ENCODE data around the gene FAM107A. TPM values are rescaled to one million over a fixed set of nuclear protein-coding genes. Genes with fewer than 3 reads are reported as not detected.

The FAM107A gene
- total and polyA plus RNA-seq, 2 of the 13 experiments (the other 11 are each of a cell fraction or from before 2014, with no cell fraction given), result not detected

DNA sequence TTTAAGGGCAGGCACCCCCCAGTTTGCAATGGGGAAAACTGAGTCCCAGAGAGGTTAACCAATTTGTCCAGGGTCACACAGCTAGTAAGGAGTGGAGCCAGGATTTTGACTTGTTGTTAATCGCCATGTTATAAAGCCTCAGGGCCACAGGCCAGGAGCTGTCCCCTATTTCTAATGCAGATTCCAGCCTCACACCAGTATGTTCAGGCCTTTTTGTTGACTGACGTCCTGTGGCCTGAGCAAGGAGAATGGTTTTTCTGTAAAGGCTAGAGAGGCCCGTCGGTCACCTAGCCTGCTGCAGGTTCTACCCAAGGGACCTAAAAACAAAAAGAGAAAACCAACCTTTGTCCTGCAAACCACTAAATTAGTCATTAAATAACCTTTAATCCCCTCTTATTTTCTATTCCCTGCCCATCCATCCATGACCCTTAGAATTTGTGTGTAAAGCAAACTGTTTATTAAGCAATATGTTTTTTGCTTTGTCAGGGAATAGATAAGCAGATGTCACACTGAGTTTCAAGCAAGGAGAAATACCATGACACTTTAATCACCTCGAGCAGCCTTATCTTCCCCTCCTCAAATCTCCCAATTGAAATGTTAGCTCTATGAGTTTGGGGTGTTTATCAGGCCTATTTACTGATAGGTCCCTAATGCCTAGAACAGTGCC, 54.3 kb downstream of the FAM107A start (continued):
- TF ChIP-seq, protein P1, sequence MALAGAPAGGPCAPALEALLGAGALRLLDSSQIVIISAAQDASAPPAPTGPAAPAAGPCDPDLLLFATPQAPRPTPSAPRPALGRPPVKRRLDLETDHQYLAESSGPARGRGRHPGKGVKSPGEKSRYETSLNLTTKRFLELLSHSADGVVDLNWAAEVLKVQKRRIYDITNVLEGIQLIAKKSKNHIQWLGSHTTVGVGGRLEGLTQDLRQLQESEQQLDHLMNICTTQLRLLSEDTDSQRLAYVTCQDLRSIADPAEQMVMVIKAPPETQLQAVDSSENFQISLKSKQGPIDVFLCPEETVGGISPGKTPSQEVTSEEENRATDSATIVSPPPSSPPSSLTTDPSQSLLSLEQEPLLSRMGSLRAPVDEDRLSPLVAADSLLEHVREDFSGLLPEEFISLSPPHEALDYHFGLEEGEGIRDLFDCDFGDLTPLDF (CRISPR knock-in tag; IDR thresholded peaks at IDR 0.05), result no peak
- TF ChIP-seq, protein P2, sequence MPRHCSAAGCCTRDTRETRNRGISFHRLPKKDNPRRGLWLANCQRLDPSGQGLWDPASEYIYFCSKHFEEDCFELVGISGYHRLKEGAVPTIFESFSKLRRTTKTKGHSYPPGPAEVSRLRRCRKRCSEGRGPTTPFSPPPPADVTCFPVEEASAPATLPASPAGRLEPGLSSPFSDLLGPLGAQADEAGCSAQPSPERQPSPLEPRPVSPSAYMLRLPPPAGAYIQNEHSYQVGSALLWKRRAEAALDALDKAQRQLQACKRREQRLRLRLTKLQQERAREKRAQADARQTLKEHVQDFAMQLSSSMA (CRISPR knock-in tag; IDR thresholded peaks at IDR 0.05), result no peak
- TF ChIP-seq CHD4 (IDR thresholded peaks at IDR 0.05; ENCODE audit: borderline replicate concordance, low read length) (0 out of 2 replicates have a peak, but pooled peaks have one; percentile 41), ZFP82 (CRISPR knock-in tag; IDR thresholded peaks at IDR 0.05; ENCODE audit: borderline replicate concordance) (no peak), ZNF543 (CRISPR knock-in tag; IDR thresholded peaks at IDR 0.05) (no peak), NR2F2 (IDR thresholded peaks at IDR 0.05; ENCODE audit: borderline replicate concordance, low read depth) (peak; percentile 64; the same call in 1 of the 2 replicates), FLYWCH1 (CRISPR knock-in tag; IDR thresholded peaks at IDR 0.05) (no peak), NAIF1 (CRISPR knock-in tag; IDR thresholded peaks at IDR 0.05; ENCODE audit: borderline replicate concordance) (no peak), PITX1 (CRISPR knock-in tag; IDR thresholded peaks at IDR 0.05) (peak; percentile 66), SOX5 (CRISPR knock-in tag; IDR thresholded peaks at IDR 0.05; ENCODE audit: borderline replicate concordance) (peak; percentile 62; the same call in 1 of the 2 replicates), NFIC (IDR thresholded peaks at IDR 0.05; ENCODE audit: low read length) (0 out of 2 replicates have a peak, but pooled peaks have one; percentile 41), TARDBP (CRISPR knock-in tag; IDR thresholded peaks at IDR 0.05) (peak; percentile 60), ZSCAN25 (CRISPR knock-in tag; IDR thresholded peaks at IDR 0.05) (no peak), ZSCAN12 (CRISPR knock-in tag; IDR thresholded peaks at IDR 0.05) (no peak), ZNF816 (CRISPR knock-in tag; IDR thresholded peaks at IDR 0.05; ENCODE audit: borderline replicate concordance) (no peak), RBFOX2 (IDR thresholded peaks at IDR 0.05; ENCODE audit: low read depth, low read length) (no peak), ZNF629 (CRISPR knock-in tag; conservative IDR thresholded peaks at IDR 0.05) (no peak), SATB2 (CRISPR knock-in tag; IDR thresholded peaks at IDR 0.05) (no peak), SALL2 (CRISPR knock-in tag; IDR thresholded peaks at IDR 0.05) (no peak)
- TF ChIP-seq, protein P3, sequence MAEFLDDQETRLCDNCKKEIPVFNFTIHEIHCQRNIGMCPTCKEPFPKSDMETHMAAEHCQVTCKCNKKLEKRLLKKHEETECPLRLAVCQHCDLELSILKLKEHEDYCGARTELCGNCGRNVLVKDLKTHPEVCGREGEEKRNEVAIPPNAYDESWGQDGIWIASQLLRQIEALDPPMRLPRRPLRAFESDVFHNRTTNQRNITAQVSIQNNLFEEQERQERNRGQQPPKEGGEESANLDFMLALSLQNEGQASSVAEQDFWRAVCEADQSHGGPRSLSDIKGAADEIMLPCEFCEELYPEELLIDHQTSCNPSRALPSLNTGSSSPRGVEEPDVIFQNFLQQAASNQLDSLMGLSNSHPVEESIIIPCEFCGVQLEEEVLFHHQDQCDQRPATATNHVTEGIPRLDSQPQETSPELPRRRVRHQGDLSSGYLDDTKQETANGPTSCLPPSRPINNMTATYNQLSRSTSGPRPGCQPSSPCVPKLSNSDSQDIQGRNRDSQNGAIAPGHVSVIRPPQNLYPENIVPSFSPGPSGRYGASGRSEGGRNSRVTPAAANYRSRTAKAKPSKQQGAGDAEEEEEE (CRISPR knock-in tag; IDR thresholded peaks at IDR 0.05; ENCODE audit: borderline replicate concordance), result no peak
- TF ChIP-seq, protein P4, sequence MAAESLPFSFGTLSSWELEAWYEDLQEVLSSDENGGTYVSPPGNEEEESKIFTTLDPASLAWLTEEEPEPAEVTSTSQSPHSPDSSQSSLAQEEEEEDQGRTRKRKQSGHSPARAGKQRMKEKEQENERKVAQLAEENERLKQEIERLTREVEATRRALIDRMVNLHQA (CRISPR knock-in tag; IDR thresholded peaks at IDR 0.05), result no peak
- TF ChIP-seq, protein P5, sequence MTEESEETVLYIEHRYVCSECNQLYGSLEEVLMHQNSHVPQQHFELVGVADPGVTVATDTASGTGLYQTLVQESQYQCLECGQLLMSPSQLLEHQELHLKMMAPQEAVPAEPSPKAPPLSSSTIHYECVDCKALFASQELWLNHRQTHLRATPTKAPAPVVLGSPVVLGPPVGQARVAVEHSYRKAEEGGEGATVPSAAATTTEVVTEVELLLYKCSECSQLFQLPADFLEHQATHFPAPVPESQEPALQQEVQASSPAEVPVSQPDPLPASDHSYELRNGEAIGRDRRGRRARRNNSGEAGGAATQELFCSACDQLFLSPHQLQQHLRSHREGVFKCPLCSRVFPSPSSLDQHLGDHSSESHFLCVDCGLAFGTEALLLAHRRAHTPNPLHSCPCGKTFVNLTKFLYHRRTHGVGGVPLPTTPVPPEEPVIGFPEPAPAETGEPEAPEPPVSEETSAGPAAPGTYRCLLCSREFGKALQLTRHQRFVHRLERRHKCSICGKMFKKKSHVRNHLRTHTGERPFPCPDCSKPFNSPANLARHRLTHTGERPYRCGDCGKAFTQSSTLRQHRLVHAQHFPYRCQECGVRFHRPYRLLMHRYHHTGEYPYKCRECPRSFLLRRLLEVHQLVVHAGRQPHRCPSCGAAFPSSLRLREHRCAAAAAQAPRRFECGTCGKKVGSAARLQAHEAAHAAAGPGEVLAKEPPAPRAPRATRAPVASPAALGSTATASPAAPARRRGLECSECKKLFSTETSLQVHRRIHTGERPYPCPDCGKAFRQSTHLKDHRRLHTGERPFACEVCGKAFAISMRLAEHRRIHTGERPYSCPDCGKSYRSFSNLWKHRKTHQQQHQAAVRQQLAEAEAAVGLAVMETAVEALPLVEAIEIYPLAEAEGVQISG (CRISPR knock-in tag; IDR thresholded peaks at IDR 0.05), result peak; percentile 86

Data from HepG2 (cell line).